Activated CD4-positive, CD25-positive, alpha-beta regulatory T cell (primary cell): ENCODE results near the gene GPR6.

ENCODE experiments used
- DNase-seq, 4 experiments: peaks; one replicate each; lab custom pipeline; 2025; lab: John Stamatoyannopoulos, UW

GPR6 gene, protein sequence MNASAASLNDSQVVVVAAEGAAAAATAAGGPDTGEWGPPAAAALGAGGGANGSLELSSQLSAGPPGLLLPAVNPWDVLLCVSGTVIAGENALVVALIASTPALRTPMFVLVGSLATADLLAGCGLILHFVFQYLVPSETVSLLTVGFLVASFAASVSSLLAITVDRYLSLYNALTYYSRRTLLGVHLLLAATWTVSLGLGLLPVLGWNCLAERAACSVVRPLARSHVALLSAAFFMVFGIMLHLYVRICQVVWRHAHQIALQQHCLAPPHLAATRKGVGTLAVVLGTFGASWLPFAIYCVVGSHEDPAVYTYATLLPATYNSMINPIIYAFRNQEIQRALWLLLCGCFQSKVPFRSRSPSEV

DNA sequence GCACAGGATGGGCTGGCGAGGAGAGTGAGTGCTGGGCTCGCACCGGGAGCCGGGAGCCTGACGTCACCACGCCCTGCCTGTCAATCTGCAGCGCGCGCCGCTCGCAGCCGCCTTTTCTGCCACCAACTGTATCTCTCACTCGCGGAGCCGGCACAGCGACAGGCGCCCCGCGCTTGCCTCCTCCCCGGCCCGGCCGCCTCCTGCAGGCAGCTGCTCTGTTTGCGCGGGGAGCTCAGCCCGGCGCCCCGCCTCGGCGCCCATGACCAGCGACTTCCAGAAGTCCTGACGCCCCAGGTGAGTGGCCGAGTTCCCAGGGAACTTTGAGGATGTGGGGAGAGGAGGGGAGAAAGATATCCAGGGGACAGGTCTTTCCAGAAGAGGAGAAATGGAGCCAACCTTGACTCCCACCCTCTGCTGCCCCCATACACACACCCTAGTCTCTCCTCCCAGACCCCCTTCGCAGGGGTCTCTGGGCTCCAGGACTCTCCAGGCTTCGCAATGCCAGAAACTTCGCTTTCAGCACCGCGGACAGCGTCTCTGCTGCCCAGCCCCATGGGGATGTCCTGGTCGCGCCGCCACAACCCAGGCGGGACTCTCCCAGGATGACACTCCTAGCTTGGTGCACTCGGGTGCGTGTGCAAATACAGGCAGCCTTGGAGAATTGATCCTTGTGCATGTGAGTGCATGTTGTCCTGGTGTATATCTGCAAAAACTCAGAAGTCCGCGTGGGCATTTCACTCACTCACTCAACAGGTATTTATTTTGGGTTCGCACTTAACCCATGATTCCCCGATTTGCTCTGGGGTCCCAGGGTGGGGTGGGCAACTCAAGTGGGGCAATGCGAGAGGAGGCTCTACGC, at the start of gene GPR6:
GPR6 (plus strand) TSS at position 138 of the 859 bp plus-strand sequence. CDS start 802 bp downstream, outside the sequence.
- no peak for DNase-seq

DNA sequence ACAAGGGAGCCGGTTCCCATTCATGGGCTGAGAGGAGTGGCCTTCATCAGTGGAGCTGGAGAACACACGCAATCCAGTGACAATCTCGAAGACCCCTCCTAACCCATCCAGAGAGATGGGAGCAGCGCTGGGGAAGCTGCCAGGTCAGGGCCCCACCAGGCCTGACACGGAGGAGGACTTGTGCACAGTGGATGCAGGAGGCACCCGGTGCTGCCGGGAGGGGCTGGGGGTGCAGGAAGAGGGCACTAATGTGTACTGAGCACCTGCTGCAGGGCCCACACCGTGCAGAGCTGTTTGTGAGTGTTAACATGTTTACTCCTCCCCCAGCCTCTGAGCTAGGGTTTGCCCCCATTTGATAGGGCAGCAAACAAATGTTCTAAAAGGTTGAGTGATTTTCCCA, 43.8 kb upstream of the GPR6 start:
- no peak for DNase-seq

DNA sequence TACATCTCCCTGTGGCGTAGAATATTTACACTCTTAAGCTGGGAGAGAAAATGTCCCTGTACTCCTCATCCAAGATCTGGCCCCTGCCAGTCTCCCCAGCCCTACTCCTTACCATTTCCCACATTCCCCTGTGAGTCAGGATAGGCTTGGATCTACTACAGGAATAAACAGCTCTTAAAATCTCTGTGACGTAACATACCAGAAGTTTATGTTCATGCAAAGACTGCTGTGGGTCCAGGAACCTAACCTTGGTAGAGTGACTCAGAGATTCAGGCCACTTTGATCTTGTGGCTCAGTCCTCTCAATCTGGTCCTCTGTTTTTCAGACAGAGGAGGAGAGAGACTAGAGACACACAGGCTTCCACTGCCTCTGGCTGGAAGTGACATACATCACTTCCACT, 38.5 kb upstream of the GPR6 start:
- DNase-seq: no peak

DNA sequence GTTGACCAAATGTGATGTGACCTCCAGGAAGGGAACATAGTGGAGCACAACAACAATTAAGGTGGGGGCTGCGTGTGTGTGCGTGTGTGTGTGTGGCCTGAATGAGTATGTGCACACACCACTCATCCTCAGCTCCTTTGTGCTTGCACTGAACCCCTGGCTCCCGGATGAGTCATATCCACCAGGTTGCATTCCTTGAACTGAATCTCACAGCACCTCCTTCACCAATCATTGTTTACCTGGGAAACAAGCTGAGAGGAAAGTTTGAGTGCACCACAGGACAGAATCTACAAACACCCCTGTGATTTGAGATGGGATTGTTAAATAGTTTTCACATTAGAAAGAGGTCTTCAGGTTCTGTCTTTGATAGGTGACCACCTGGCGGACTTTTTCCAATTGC, 33.7 kb upstream of the GPR6 start:
- no peak for DNase-seq

DNA sequence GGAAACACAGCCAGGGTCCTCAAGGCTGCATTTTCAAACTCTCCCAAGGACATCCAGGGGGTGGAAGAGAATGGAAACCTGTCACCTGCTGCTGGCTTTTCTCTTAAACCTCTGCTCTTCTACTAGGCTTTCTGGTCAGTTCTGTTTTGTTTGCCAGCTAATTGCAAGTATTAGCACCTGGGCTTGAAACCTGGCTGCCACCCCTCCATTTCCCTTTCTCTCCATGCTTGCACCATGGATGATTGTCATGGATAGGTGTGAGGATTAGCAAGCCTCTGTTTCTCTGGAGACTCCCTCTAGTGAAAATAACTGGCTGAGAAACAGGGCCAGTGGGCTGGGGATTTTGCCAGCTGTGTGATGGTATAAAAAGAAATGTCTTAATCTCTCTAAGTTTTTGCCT, 33.0 kb upstream of the GPR6 start:
- no peak for DNase-seq

GRCh38 chr6:109946979-109947378, 31.1 kb upstream of the GPR6 start:
- DNase-seq: no peak

- no peak for DNase-seq
These were observed 28.6 kb upstream of the GPR6 start for GRCh38 chr6:109949281-109950065.

- DNase-seq: no peak
These were observed 22.6 kb upstream of the GPR6 start for GRCh38 chr6:109955491-109955890.

DNA sequence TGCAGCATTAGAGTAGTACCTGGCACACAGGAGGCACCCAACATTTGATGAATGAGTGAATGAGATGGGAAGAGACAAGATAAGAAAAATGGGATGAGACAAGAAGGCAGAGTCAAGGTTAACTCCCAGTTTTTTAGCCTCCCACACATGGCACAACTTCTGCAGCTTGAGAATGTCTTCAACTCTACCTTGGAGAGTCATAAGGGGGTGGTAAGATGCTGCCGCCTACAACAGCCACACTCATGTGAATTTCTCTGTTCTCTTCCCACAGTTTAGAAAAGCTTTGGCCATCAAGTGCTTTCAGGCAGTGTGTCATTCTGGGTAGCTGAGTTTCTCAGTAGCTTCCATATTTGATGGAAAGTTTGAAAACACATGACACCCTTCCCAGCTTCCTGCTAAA, 19.5 kb upstream of the GPR6 start:
- no peak for DNase-seq

DNA sequence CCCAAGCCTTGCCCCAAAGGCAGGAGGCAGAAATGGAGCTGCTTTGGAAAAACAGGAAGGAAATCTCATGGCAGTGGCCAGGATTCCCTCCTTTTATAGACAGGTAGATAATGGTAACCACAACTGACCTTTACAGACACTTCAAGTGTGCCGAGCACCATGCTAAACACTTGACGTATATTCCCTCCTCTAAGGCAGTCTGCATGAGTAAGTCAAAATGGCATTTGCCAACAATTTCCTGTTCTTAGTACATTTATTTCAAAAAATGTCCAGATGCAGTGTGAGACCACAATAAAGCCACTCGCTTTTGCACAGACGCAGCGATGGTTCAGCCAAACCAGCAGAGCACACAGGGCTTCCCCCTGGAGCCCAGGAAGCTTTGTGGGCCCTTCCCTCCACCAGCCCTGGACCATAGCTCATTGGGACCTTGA, 16.5 kb upstream of the GPR6 start:
- DNase-seq: no peak

DNA sequence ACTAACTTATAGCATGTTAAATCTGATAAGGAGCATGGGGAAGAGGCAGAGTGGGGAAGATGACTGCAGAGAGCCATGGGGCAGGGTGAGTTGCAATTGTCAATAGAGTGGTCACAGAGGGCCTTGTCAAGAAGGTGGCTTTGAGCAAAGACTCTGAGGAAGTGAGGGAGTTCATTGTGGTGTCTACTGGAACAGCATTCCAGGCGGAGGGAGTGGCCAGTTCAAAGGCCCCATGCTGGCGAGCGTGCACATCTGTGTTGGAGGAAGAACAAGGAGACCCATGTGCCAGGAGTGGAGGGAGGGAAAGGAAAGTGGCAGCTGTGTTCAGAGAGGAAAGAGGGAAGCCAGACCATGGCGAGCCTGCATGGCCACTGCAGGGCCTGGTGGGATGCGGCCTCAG, 15.8 kb upstream of the GPR6 start:
- no peak for DNase-seq

DNA sequence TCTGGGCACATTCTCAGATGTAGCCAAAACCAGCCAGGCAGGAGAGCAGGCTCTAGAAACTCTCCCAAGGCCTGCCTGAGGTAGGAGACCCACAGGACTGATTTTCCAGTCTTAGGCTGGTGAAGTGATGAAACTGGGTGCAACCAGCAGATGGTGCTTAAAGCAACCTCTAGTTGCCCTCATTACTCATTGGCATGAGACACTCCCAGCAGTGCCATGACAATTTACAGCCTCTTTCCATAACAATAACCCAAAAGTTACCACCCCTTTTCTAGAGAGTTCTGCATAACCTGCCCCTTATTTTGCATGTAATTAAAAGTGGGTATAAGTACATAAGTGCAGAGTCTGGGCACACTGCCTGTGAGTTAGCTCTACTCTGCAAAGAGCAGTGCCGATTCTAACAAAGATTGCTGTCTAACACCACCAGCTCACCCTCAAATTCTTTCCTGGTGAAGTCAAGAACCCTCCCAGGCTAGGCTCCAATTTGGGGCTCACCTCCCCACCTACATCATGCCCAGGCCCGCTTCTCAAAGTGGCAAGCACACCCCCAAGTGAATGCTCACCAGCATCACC, 14.4 kb upstream of the GPR6 start:
- DNase-seq: no peak

DNA sequence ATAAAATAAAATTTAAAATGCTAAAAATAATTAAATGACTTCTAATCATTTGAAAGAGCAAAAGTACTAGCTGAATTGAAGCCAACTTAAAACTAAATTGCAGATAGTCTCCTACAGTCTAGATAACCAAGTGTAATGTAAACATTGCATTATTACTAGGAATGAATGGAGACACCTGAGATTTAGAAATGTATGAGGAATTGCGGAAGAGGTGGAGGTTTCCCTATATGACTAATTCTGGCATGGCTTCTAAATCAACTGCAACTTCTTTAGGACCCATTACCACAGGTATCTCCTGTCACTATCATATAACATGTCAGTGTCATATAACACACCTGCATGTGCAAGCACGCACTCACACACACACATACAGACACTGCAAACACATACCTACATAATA, 13.2 kb upstream of the GPR6 start:
- DNase-seq: no peak

GRCh38 chr6:109966299-109966698, 11.8 kb upstream of the GPR6 start:
- DNase-seq: no peak

GRCh38 chr6:109977791-109978173, 329 bp upstream of the GPR6 start:
- DNase-seq: no peak

DNA sequence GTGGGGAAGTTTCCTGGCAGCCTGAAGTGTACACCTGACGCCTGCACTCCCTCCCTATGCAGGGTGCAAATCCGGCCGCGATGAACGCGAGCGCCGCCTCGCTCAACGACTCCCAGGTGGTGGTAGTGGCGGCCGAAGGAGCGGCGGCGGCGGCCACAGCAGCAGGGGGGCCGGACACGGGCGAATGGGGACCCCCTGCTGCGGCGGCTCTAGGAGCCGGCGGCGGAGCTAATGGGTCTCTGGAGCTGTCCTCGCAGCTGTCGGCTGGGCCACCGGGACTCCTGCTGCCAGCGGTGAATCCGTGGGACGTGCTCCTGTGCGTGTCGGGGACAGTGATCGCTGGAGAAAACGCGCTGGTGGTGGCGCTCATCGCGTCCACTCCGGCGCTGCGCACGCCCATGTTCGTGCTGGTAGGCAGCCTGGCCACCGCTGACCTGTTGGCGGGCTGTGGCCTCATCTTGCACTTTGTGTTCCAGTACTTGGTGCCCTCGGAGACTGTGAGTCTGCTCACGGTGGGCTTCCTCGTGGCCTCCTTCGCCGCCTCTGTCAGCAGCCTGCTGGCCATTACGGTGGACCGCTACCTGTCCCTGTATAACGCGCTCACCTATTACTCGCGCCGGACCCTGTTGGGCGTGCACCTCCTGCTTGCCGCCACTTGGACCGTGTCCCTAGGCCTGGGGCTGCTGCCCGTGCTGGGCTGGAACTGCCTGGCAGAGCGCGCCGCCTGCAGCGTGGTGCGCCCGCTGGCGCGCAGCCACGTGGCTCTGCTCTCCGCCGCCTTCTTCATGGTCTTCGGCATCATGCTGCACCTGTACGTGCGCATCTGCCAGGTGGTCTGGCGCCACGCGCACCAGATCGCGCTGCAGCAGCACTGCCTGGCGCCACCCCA, 1.2 kb downstream of the GPR6 start:
- no peak for DNase-seq

- DNase-seq: no peak
These were observed 6.3 kb downstream of the GPR6 start for GRCh38 chr6:109984410-109984809.

DNA sequence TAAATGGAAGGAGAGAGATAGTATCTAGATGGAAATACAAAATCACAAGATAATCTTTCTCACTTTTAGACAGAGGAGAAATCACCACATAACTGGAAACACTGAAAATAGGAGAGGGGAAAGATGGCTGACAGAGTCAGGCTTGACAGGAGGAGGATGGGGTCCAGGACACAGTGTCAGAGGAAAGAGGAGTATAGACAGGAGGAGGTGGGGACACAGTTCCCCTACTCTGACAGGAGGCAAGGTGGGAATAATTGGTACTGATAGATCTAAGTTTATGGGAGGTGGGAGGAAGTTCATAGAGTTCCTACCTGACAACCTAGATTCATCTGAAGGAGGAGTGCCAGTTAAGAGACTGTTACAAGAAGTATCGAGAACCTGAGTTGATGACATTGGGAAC, 9.1 kb downstream of the GPR6 start:
- no peak for DNase-seq

GRCh38 chr6:109991201-109992101, 13.3 kb downstream of the GPR6 start:
- DNase-seq: no peak

GRCh38 chr6:109998159-109998785, 20.2 kb downstream of the GPR6 start:
- no peak for DNase-seq
